CD14-positive monocyte (primary cell): ENCODE data around the gene RBMS3. TPM values are rescaled to one million over a fixed set of nuclear protein-coding genes. Genes with fewer than 3 reads are reported as not detected.

Experiments
- DNase-seq, 3 donors: peaks; one replicate each; pipeline ENCODE4 v3.0.0-alpha.2; 2011 to 2022
- H2AFZ ChIP-seq: 2 replicates; pipeline ENCODE4 v1.6.0; 2012; ENCODE audit warnings: mild to moderate bottlenecking, low read depth, low read length, inconsistent platforms; ENCODE audit not compliant: insufficient read depth, poor library complexity, severe bottlenecking
- H3K27ac ChIP-seq, 2 donors: 1 replicate in 1 of 2; 2 replicates in 1 of 2; pipeline ENCODE4 v1.5.1; 2012 to 2013; ENCODE audit warnings: low read length in 2 of 2, control low read depth in 1 of 2, inconsistent platforms in 1 of 2, low read depth in 1 of 2, mild to moderate bottlenecking in 1 of 2
- H3K27me3 ChIP-seq, 2 donors: one replicate each; pipeline versions ENCODE4 v1.6.0 to v1.6.1; 2011 to 2013; ENCODE audit warnings: low read length in 2 of 2; ENCODE audit not compliant: control insufficient read depth in 2 of 2, insufficient read depth in 2 of 2
- H3K36me3 ChIP-seq, 2 donors: replicated peaks in 1 of 2; 1 replicate in 1 of 2; 2 replicates in 1 of 2; pipeline versions ENCODE4 v1.5.1 to v1.6.1; 2012 to 2013; ENCODE audit warnings: low read length in 2 of 2, control low read depth in 1 of 2, inconsistent platforms in 1 of 2, mild to moderate bottlenecking in 1 of 2; ENCODE audit not compliant: insufficient read depth in 2 of 2, control insufficient read depth in 1 of 2
- H3K4me1 ChIP-seq, 2 donors: 1 replicate in 1 of 2; 2 replicates in 1 of 2; pipeline versions ENCODE4 v1.5.1 to v1.6.1; 2012 to 2013; ENCODE audit warnings: low read length in 2 of 2, control low read depth in 1 of 2, inconsistent platforms in 1 of 2, mild to moderate bottlenecking in 1 of 2, moderate library complexity in 1 of 2; ENCODE audit not compliant: insufficient read depth in 2 of 2, control insufficient read depth in 1 of 2
- H3K4me2 ChIP-seq: replicated peaks from 2 replicates; pipeline ENCODE3; 2012; ENCODE audit warnings: low read length, moderate library complexity, mild to moderate bottlenecking; ENCODE audit not compliant: poor library complexity, severe bottlenecking; ENCODE audit errors: extremely low read depth
- H3K4me3 ChIP-seq, 3 experiments: fragments of 200-600 bp in 1 of 3; sonication (generic) in 1 of 3; replicated peaks in 1 of 3; 1 replicate in 2 of 3; 2 replicates in 1 of 3; pipeline ENCODE4 v1.5.1; 2011 to 2013; ENCODE audit warnings: low read length in 3 of 3, mild to moderate bottlenecking in 3 of 3, control low read depth in 2 of 3, low read depth in 2 of 3, inconsistent platforms in 1 of 3, moderate library complexity in 1 of 3
- H3K79me2 ChIP-seq: 2 replicates; pipeline ENCODE4 v1.6.0; 2012; ENCODE audit warnings: mild to moderate bottlenecking, control low read depth, inconsistent platforms, low read length, moderate library complexity; ENCODE audit not compliant: insufficient read depth
- H3K9ac ChIP-seq: 2 replicates; pipeline ENCODE4 v1.6.0; 2017; ENCODE audit warnings: low read length, mild to moderate bottlenecking; ENCODE audit not compliant: insufficient read depth, poor library complexity, severe bottlenecking
- H3K9me3 ChIP-seq, 2 donors: replicated peaks in 1 of 2; 1 replicate in 1 of 2; 2 replicates in 1 of 2; pipeline versions ENCODE4 v1.5.1 to v1.6.1; 2012 to 2013; ENCODE audit warnings: low read length in 2 of 2, control low read depth in 1 of 2; ENCODE audit not compliant: control insufficient read depth in 1 of 2, insufficient read depth in 1 of 2
- H4K20me1 ChIP-seq: 2 replicates; pipeline ENCODE4 v1.6.0; 2012; ENCODE audit warnings: mild to moderate bottlenecking, low read length, control low read depth, moderate library complexity; ENCODE audit not compliant: insufficient read depth
- H3K27ac Mint-ChIP-seq, 7 donors: one replicate each; pipeline ENCODE4 v1.8.0; 2020; ENCODE audit warnings: mild to moderate bottlenecking in 7 of 7, mixed read lengths in 7 of 7, moderate library complexity in 6 of 7, inconsistent platforms in 2 of 7
- H3K27me3 Mint-ChIP-seq, 3 donors: one replicate each; pipeline ENCODE4 v1.8.0; 2021 to 2022; ENCODE audit warnings: low read depth in 3 of 3, mild to moderate bottlenecking in 3 of 3, mixed read lengths in 3 of 3, moderate library complexity in 3 of 3, inconsistent platforms in 1 of 3
- H3K36me3 Mint-ChIP-seq, 2 donors: one replicate each; pipeline ENCODE4 v1.8.0; 2020; ENCODE audit warnings: mixed read lengths in 2 of 2, inconsistent platforms in 1 of 2, mild to moderate bottlenecking in 1 of 2
- H3K4me1 Mint-ChIP-seq: one replicate; pipeline ENCODE4 v1.8.0; 2020; ENCODE audit warnings: mild to moderate bottlenecking, mixed read lengths
- H3K4me3 Mint-ChIP-seq, 2 donors: one replicate each; pipeline ENCODE4 v1.8.0; 2020; ENCODE audit warnings: mild to moderate bottlenecking in 2 of 2, mixed read lengths in 2 of 2, moderate library complexity in 1 of 2
- H3K9me3 Mint-ChIP-seq, 7 donors: one replicate each; pipeline ENCODE4 v1.8.0; 2020 to 2022; ENCODE audit warnings: mixed read lengths in 7 of 7, mild to moderate bottlenecking in 6 of 7, moderate library complexity in 6 of 7, inconsistent platforms in 2 of 7
- CTCF ChIP-seq: fragments of 200-600 bp; IDR thresholded peaks from one replicate; pipeline ENCODE4 v1.8.0; 2022; ENCODE audit warnings: antibody characterized with exemption, mild to moderate bottlenecking
- WGBS: methylation state at CpG from one replicate; pipeline ENCODE4 v1.1.5; 2013; ENCODE audit warnings: missing lambda C conversion rate; ENCODE audit not compliant: insufficient coverage; 5-methylcytosine and 5-hydroxymethylcytosine counted together
- intact Hi-C, 2 donors: fragments of 100-400 bp; cut with micrococcal nuclease; formaldehyde crosslinking; loops; one replicate each; pipeline versions ENCODE4 v1.15.0 to v1.15.1; 2023
- polyA plus RNA-seq, 3 donors: library from polyadenylated mRNA; depleted of rRNA in 1 of 3; unstranded in 2 of 3; stranded (reverse) in 1 of 3; fragments of 300-500 nt in 2 of 3; fragments of >200 nt in 1 of 3; fragmentation: Illumina TruSeq in 2 of 3; gene quantifications; 1 replicate in 2 of 3; 2 replicates in 1 of 3; pipeline ENCODE4 v1.2.3, GENCODE V29; 2012 to 2021

RBMS3 gene
- polyA plus RNA-seq, 3 donors = not detected

DNA sequence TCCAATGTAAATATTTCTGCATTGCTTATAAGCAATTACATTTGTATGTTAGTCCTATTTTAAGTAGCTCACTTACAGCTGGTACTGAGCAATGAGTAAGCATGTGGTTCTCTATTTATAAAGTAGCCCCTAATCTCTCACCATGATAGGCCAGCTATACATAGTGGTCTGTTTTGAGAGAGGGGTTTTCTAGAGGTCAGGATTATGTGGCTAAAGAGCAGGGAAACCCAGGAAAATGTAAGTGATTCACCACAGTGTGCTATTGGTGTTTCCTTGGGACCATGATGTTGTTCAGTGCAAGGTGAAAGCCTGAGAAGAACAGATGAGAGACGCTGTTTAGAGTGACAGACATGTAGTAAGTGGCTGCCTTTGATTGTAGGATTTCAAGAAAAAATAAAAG is 26.4 kb downstream of the RBMS3 start:
- Histone ChIP-seq H3K4me2 (no peak overlapping the region), H3K4me3 (no peak overlapping the region), H3K9ac (no peak overlapping the region), H3K36me3 (no peaks in the 10 kb centered on the region), H3K9me3 (peaks cover 0 to 2% of the 10 kb centered on the region in 2 donors), H2AFZ (no peak overlapping the region), H4K20me1 (no peaks in the 10 kb centered on the region), H3K27ac (no peak overlapping the region), H3K4me1 (no peaks in the 10 kb centered on the region), H3K27me3 (no peaks in the 10 kb centered on the region), H3K79me2 (no peaks in the 10 kb centered on the region)
- Mint-ChIP-seq H3K36me3 (no peaks in the 10 kb centered on the region), H3K27ac (no peak overlapping the region), H3K4me3 (no peak overlapping the region), H3K9me3 (peaks cover 0 to 8% (median 6%) of the 10 kb centered on the region in 7 donors), H3K27me3 (peaks cover 0 to 8% (median 2%) of the 10 kb centered on the region in 3 donors), H3K4me1 (no peaks in the 10 kb centered on the region)
- no peak for DNase-seq
- TF ChIP-seq CTCF = no peak
- WGBS = 80% methylated on average over 1 of the region's 1 CpG
- intact Hi-C loops = no loop called here

DNA sequence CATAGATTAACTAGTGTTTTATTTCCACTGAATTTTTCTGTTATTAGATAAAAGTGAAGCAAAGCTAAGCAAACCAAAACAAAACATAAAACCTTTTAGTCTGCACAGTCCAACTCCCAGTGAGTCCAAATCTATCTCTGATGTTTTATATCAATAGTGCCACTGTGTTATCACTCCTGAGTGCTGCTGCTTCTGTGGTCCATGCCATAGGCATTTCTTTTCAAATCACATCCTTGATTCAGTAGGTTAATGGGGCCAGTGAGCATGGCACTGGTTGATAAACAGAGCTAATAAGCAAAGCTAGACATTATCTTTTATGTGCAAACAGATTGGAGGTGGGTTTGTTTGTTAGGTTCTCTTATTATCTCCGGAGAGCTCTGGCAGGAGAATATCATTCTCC is 30.0 kb downstream of the RBMS3 start:
- H3K27me3 Mint-ChIP-seq = peaks cover 0 to 5% (median 0%) of the 10 kb centered on the region in 3 donors
- DNase-seq = no peak
- no peaks in the 10 kb centered on the region for H3K4me1 ChIP-seq
- H3K79me2 ChIP-seq = no peaks in the 10 kb centered on the region
- H3K4me2 ChIP-seq = no peak overlapping the region
- H3K9ac ChIP-seq = no peak overlapping the region
- WGBS = no CpG with 5 or more reads among the region's 1 CpG
- H3K27ac ChIP-seq = no peak overlapping the region
- no peak overlapping the region for H3K4me3 ChIP-seq
- H3K9me3 ChIP-seq = no peaks in the 10 kb centered on the region
- H4K20me1 ChIP-seq = no peaks in the 10 kb centered on the region
- H3K4me1 Mint-ChIP-seq = no peaks in the 10 kb centered on the region
- intact Hi-C loops = no loop called here
- H3K4me3 Mint-ChIP-seq = no peak overlapping the region
- H3K36me3 ChIP-seq = no peaks in the 10 kb centered on the region
- no peaks in the 10 kb centered on the region for H3K27me3 ChIP-seq
- H3K27ac Mint-ChIP-seq = no peak overlapping the region
- H2AFZ ChIP-seq = no peak overlapping the region
- no peaks in the 10 kb centered on the region for H3K36me3 Mint-ChIP-seq
- peaks cover 0 to 2% (median 0%) of the 10 kb centered on the region in 7 donors for H3K9me3 Mint-ChIP-seq
- TF ChIP-seq CTCF = no peak
